ENCODE results near the gene EPB41L1. TPM values are rescaled to one million over a fixed set of nuclear protein-coding genes. Genes with fewer than 3 reads are reported as not detected.

The EPB41L1 gene
- total RNA-seq, 1 donor from 2014 or later = 0.09 TPM

GRCh38 chr20:36279362-36279761 lies 124.8 kb downstream of the EPB41L1 start:
- Mint-ChIP-seq H3K4me1 (no peaks in the 10 kb centered on the region), H3K27ac (no peak overlapping the region), H3K9me3 (no peaks in the 10 kb centered on the region), H3K4me3 (no peak overlapping the region), H3K36me3 (ENCODE audit: low read depth) (no peaks in the 10 kb centered on the region), H3K27me3 (peaks cover 14% of the 10 kb centered on the region)
- intact Hi-C loops (cut with micrococcal nuclease) = no loop called here
- DNase-seq = no peak

- Mint-ChIP-seq H3K36me3 (ENCODE audit: low read depth) (no peaks in the 10 kb centered on the region), H3K4me3 (no peak overlapping the region), H3K27me3 (peaks cover 13% of the 10 kb centered on the region), H3K27ac (no peak overlapping the region), H3K4me1 (no peaks in the 10 kb centered on the region), H3K9me3 (no peaks in the 10 kb centered on the region)
- intact Hi-C loops (cut with micrococcal nuclease) = no loop called here
- no peak for DNase-seq
Observed at GRCh38 chr20:36279776-36280175, 125.2 kb downstream of the EPB41L1 start.

- Mint-ChIP-seq H3K27ac (no peak overlapping the region), H3K9me3 (no peaks in the 10 kb centered on the region), H3K27me3 (peaks cover 10% of the 10 kb centered on the region), H3K36me3 (ENCODE audit: low read depth) (no peaks in the 10 kb centered on the region), H3K4me3 (no peak overlapping the region), H3K4me1 (no peaks in the 10 kb centered on the region)
- intact Hi-C loops (cut with micrococcal nuclease) = no loop called here
- DNase-seq = no peak
Observed at GRCh38 chr20:36281785-36282380, 127.3 kb downstream of the EPB41L1 start.

Other genes starting within 250 kb of the EPB41L1 start
- 35.1 and 38.1 TPM in 2 replicates for gene SCAND1, start 200.2 kb upstream of the EPB41L1 start, total RNA-seq
- gene CNBD2, start 186.2 kb upstream of the EPB41L1 start, total RNA-seq = 3.1 and 3.8 TPM in 2 replicates
- 30.7 and 32.6 TPM in 2 replicates for gene AAR2, start 81.7 kb downstream of the EPB41L1 start, total RNA-seq
- gene DLGAP4, start 151.6 kb downstream of the EPB41L1 start, total RNA-seq = 21.3 and 24.8 TPM in 2 replicates

Measured in activated CD4-positive, alpha-beta T cell treated with anti-CD3 and anti-CD28 coated beads, Interleukin-2, amount 10 ng/mL, durations not matched to agents 24 days and 14 days (primary cell).